D721Med (cell line): ENCODE data around the gene LAMA4.

Experiments
- DNase-seq: peaks from one replicate; pipeline ENCODE4 v3.0.0; 2011; ENCODE audit warnings: low spot score; ENCODE audit not compliant: insufficient read length
- FAIRE-seq: peaks from 2 replicates; lab custom pipeline; 2011; peaks lifted over from hg19 to GRCh38; lab: Jason Lieb, UNC
- TF ChIP-seq, protein P1 (sequence below): IDR thresholded peaks from 2 replicates; pipeline ENCODE4 v1.5.1; 2012; ENCODE audit warnings: mild to moderate bottlenecking, control low read depth; ENCODE audit not compliant: insufficient read depth; ENCODE audit errors: missing control alignments

LAMA4 gene

GRCh38 chr6:112179631-112180030 is 74.7 kb downstream of the LAMA4 start:
- TF ChIP-seq, protein P1, sequence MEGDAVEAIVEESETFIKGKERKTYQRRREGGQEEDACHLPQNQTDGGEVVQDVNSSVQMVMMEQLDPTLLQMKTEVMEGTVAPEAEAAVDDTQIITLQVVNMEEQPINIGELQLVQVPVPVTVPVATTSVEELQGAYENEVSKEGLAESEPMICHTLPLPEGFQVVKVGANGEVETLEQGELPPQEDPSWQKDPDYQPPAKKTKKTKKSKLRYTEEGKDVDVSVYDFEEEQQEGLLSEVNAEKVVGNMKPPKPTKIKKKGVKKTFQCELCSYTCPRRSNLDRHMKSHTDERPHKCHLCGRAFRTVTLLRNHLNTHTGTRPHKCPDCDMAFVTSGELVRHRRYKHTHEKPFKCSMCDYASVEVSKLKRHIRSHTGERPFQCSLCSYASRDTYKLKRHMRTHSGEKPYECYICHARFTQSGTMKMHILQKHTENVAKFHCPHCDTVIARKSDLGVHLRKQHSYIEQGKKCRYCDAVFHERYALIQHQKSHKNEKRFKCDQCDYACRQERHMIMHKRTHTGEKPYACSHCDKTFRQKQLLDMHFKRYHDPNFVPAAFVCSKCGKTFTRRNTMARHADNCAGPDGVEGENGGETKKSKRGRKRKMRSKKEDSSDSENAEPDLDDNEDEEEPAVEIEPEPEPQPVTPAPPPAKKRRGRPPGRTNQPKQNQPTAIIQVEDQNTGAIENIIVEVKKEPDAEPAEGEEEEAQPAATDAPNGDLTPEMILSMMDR = no peak
- FAIRE-seq = no peak
- DNase-seq = no peak

- no peak for DNase-seq
- TF ChIP-seq, protein P1 = no peak
- no peak for FAIRE-seq
Observed at GRCh38 chr6:112178846-112179245, 75.5 kb downstream of the LAMA4 start.

DNA sequence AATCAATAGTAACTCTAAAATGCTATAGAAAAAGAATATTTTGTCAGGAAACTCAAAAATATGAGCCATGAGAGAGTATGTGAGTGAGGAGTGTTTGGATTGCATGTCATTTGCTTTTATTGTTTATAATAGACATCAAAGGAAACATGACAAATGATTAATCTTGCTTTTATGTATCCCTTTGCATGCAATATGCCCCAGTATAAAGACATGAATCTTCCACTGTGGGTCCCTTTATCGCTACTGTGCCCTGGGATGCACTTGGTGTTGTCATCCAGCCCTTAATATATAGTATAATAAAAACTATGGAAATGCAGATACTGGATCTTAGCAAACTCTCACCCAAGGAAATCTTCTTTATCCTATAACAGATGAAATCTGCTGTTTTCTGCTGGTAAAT is 77.3 kb downstream of the LAMA4 start:
- DNase-seq (no peak), FAIRE-seq (no peak)
- TF ChIP-seq, protein P1 = no peak

DNA sequence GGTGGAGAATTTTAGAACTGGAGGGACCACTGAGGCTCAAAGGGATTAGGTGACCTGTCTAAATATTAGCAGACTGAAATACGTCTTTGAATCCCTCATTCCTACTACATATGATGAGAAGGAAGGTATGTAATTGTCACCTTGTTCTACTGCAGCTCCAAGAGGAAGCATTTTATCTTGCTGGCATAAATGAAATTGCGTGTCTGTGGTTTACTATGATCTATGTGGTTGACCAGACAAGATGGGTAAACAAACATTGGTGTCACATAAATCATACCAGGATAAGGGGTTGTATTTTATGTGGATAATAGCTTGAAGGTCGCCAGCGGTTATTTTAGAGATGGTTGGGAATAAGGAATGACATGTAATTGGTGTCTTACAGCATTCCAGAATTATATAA is 78.2 kb downstream of the LAMA4 start:
- DNase-seq (no peak), FAIRE-seq (no peak)
- TF ChIP-seq, protein P1 = no peak

DNA sequence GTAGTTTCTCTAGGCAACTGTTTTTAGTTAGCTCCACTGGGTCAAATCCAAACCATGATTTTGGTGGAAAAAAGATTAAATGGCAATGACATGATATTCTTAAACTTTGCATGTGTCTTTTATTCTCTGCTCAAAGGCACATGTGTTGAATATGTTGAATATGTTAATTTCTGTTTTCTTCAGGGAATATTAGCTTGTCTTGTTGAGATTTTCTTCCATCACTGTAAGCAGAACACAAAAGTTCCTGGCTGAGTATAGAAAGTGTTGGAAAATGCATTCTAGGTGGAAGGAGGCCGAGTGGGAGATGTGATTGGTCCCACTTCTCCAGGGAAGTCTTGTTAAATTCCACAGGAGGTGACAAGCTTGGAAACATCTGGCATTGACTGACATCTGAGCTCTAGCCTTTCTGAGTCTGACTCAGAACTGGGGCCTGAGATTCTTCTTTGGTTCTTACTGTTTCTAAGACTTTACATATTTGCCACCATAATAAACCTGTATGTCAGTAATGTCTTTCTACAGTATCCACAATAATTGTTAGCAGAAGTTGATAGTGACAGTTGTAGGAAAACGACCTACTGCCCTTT is 81.1 kb downstream of the LAMA4 start:
- TF ChIP-seq, protein P1 = no peak
- FAIRE-seq (no peak), DNase-seq (no peak)

DNA sequence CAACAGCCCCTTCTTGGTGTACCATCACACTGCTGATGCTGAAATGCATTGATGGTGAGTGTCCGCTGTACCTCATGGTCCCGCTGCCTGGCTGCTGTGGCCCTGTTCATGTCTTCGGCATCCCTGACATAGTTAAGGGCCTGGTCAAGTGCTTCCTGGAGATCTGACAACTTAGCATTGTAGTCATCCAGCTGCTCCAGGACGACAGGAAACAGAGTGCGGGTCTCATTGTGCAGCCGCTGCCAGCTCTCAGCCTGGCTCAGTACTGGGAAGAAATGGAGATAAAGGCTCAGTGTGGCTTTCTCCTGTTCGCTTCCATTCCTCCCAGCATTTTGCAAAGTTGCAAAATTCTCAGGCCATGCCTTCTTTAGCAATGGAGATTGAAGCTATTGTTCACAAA is 81.8 kb downstream of the LAMA4 start:
- TF ChIP-seq, protein P1 = no peak
- no peak for DNase-seq
- no peak for FAIRE-seq

DNA sequence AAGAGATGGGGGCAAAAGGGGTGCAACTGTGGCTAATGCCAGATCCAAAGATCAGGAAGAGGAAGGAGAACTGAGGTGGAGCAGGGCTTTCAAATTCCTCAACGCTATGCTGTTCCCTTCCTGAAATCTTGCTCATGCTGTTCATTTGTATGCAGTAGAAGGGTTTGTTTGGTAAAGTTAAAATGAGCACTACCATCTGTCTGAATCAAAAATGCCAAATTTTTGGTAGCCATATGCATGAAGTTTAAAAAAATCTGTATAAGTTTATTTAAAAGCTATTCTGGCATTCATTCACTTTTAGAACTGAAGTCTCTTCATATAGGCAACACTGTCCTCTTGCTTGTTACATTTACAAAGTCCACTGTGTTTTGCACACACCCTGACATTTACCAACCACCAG is 84.8 kb downstream of the LAMA4 start:
- FAIRE-seq = no peak

More for the DNA sequence above, 84.8 kb downstream of the LAMA4 start:
- no peak for DNase-seq
- TF ChIP-seq, protein P1 = no peak
